Measurements from ENCODE around the gene USP34. TPM values are rescaled to one million over a fixed set of nuclear protein-coding genes. Genes with fewer than 3 reads are reported as not detected.

USP34 gene
- total RNA-seq (100 to 1,000 TPM; 109 to 186 (median 165) TPM), polyA plus RNA-seq (10 to 100 TPM; 15.3 to 20.4 TPM), total RNA-seq (307 reads per million, percentile 96 among the genes with 10 or more reads in this experiment)

GRCh38 chr2:61470965-61471904, at the start of gene USP34:
USP34 (minus strand) TSS chr2:61471087; CDS start chr2:61470692, 395 bp downstream.
- Mint-ChIP-seq H3K27ac (peak within 1 kb of the TSS; percentile 96 to 99 (median 97)), H3K36me3 (peaks cover 0 to 10% (median 3%) of the 10 kb centered on the region in 5 donors), H3K4me3 (peak within 1 kb of the TSS; percentile 85 to 99 (median 96)), H3K27me3 (no peaks in the 10 kb centered on the region), H3K9me3 (no peaks in the 10 kb centered on the region), H3K4me1 (peaks cover 11 to 45% (median 33%) of the 10 kb centered on the region in 7 donors)
- CTCF ChIA-PET, result no interaction called here
- POLR2A ChIA-PET, result interaction anchor here (1.0 to 2.4 kb wide), 7 partner anchors 22 to 293 kb away, joined by 3 to 13 read pairs (median 5); partner anchors contain the start of gene XPO1
- H3K4me1 ChIP-seq (ENCODE audit: control insufficient read depth in 2 of 2, insufficient read depth in 2 of 2, low read length in 2 of 2), result peaks cover 14 to 27% of the 10 kb centered on the region in 2 donors
- DNase-seq (peak; percentile 77 to 93 (median 88)), ATAC-seq (peak; percentile 91)
- peak within 1 kb of the TSS; percentile 98 for H3K27ac ChIP-seq (ENCODE audit: low read depth, low read length)
- intact Hi-C loops (cut with micrococcal nuclease), result loop anchor here (1.0 to 10.0 kb wide), 19 partner anchors 14 to 1236 kb away; partner anchors contain the start of genes CCT4 (in 2 of the 2), FAM161A (in 2 of the 2), PAPOLG (in 2 of the 2) and PEX13 (in 2 of the 2)
- peak within 1 kb of the TSS; percentile 97 for H3K4me3 ChIP-seq (ENCODE audit: low read length)
- H3K9me3 ChIP-seq (ENCODE audit: control insufficient read depth in 2 of 3, low read length in 3 of 3), result no peaks in the 10 kb centered on the region
- H3K27me3 ChIP-seq (ENCODE audit: control insufficient read depth in 2 of 2, insufficient read depth in 2 of 2, low read length in 2 of 2), result no peaks in the 10 kb centered on the region
- H3K36me3 ChIP-seq (ENCODE audit: control insufficient read depth in 2 of 3, insufficient read depth in 3 of 3, low read length in 3 of 3), result peaks cover 0 to 7% (median 0%) of the 10 kb centered on the region in 3 experiments

GRCh38 chr2:61520261-61520660, 49.4 kb upstream of the USP34 start:
- Mint-ChIP-seq H3K9me3 (no peaks in the 10 kb centered on the region), H3K36me3 (peaks cover 0 to 30% (median 11%) of the 10 kb centered on the region in 5 donors), H3K4me3 (no peak overlapping the region), H3K27me3 (no peaks in the 10 kb centered on the region), H3K4me1 (peaks cover 0 to 49% (median 37%) of the 10 kb centered on the region in 7 donors), H3K27ac (peak overlapping the region in 4 of 9 donors; percentile 24 to 62 (median 36))
- ChIA-PET CTCF (interaction anchor here (0.5 kb wide), 1 partner anchor 11 kb away, joined by 4 read pairs; no protein-coding TSS in a partner anchor), POLR2A (no interaction called here)
- H3K27me3 ChIP-seq (ENCODE audit: control insufficient read depth in 2 of 2, insufficient read depth in 2 of 2, low read length in 2 of 2), result no peaks in the 10 kb centered on the region
- intact Hi-C loops (cut with micrococcal nuclease), result no loop called here
- ATAC-seq (no peak), DNase-seq (no peak)
- H3K4me3 ChIP-seq (ENCODE audit: low read length), result no peak overlapping the region
- peaks cover 3 to 5% of the 10 kb centered on the region in 2 donors for H3K4me1 ChIP-seq (ENCODE audit: control insufficient read depth in 2 of 2, insufficient read depth in 2 of 2, low read length in 2 of 2)
- H3K9me3 ChIP-seq (ENCODE audit: control insufficient read depth in 2 of 3, low read length in 3 of 3), result no peaks in the 10 kb centered on the region
- H3K36me3 ChIP-seq (ENCODE audit: control insufficient read depth in 2 of 3, insufficient read depth in 3 of 3, low read length in 3 of 3), result peaks cover 0 to 52% (median 10%) of the 10 kb centered on the region in 3 experiments
- no peak overlapping the region for H3K27ac ChIP-seq (ENCODE audit: low read depth, low read length)

- no peaks in the 10 kb centered on the region for H3K9me3 ChIP-seq (ENCODE audit: control insufficient read depth in 2 of 3, low read length in 3 of 3)
- no peaks in the 10 kb centered on the region for H3K4me1 ChIP-seq (ENCODE audit: control insufficient read depth in 2 of 2, insufficient read depth in 2 of 2, low read length in 2 of 2)
- H3K27me3 Mint-ChIP-seq, result no peaks in the 10 kb centered on the region
- ChIA-PET CTCF (no interaction called here), POLR2A (no interaction called here)
- H3K4me3 ChIP-seq (ENCODE audit: low read length), result no peak overlapping the region
- no peaks in the 10 kb centered on the region for H3K27me3 ChIP-seq (ENCODE audit: control insufficient read depth in 2 of 2, insufficient read depth in 2 of 2, low read length in 2 of 2)
- intact Hi-C loops (cut with micrococcal nuclease), result no loop called here
- H3K36me3 ChIP-seq (ENCODE audit: control insufficient read depth in 2 of 3, insufficient read depth in 3 of 3, low read length in 3 of 3), result peaks cover 10 to 61% (median 18%) of the 10 kb centered on the region in 3 experiments
- H3K27ac Mint-ChIP-seq, result peak overlapping the region in 7 of 9 donors; percentile 55 to 74 (median 60)
- DNase-seq, result no peak
- no peak for ATAC-seq
- H3K9me3 Mint-ChIP-seq, result no peaks in the 10 kb centered on the region
- H3K36me3 Mint-ChIP-seq, result peaks cover 0 to 39% (median 15%) of the 10 kb centered on the region in 5 donors
- H3K4me1 Mint-ChIP-seq, result peaks cover 8 to 40% (median 29%) of the 10 kb centered on the region in 7 donors
- H3K27ac ChIP-seq (ENCODE audit: low read depth, low read length), result peak overlapping the region; percentile 14
- no peak overlapping the region for H3K4me3 Mint-ChIP-seq
Observed at GRCh38 chr2:61512768-61513398, 42.0 kb upstream of the USP34 start.

- Mint-ChIP-seq H3K27me3 (no peaks in the 10 kb centered on the region), H3K9me3 (no peaks in the 10 kb centered on the region), H3K27ac (peak overlapping the region in 4 of 9 donors; percentile 8 to 68 (median 54)), H3K36me3 (peaks cover 0 to 37% (median 16%) of the 10 kb centered on the region in 5 donors), H3K4me3 (no peak overlapping the region), H3K4me1 (peaks cover 8 to 44% (median 31%) of the 10 kb centered on the region in 7 donors)
- Histone ChIP-seq H3K4me3 (ENCODE audit: low read length) (no peak overlapping the region), H3K4me1 (ENCODE audit: control insufficient read depth in 2 of 2, insufficient read depth in 2 of 2, low read length in 2 of 2) (no peaks in the 10 kb centered on the region), H3K27me3 (ENCODE audit: control insufficient read depth in 2 of 2, insufficient read depth in 2 of 2, low read length in 2 of 2) (no peaks in the 10 kb centered on the region), H3K9me3 (ENCODE audit: control insufficient read depth in 2 of 3, low read length in 3 of 3) (no peaks in the 10 kb centered on the region), H3K36me3 (ENCODE audit: control insufficient read depth in 2 of 3, insufficient read depth in 3 of 3, low read length in 3 of 3) (peaks cover 10 to 53% (median 18%) of the 10 kb centered on the region in 3 experiments), H3K27ac (ENCODE audit: low read depth, low read length) (no peak overlapping the region)
- POLR2A ChIA-PET, result interaction anchor here (0.9 to 1.2 kb wide), 2 partner anchors 17 to 24 kb away, joined by 3 read pairs; no protein-coding TSS in a partner anchor
- CTCF ChIA-PET, result interaction anchor here (0.7 kb wide), 1 partner anchor 804 kb away, joined by 3 read pairs; no protein-coding TSS in a partner anchor
- DNase-seq (no peak), ATAC-seq (no peak)
- intact Hi-C loops (cut with micrococcal nuclease), result no loop called here
Observed at GRCh38 chr2:61510674-61511671, 40.1 kb upstream of the USP34 start.

- H3K27ac ChIP-seq (ENCODE audit: low read depth, low read length), result no peak overlapping the region
- H3K9me3 ChIP-seq (ENCODE audit: control insufficient read depth in 2 of 3, low read length in 3 of 3), result no peaks in the 10 kb centered on the region
- CTCF ChIA-PET, result no interaction called here
- peaks cover 4 to 22% (median 14%) of the 10 kb centered on the region in 7 donors for H3K4me1 Mint-ChIP-seq
- peaks cover 3 to 52% (median 4%) of the 10 kb centered on the region in 3 experiments for H3K36me3 ChIP-seq (ENCODE audit: control insufficient read depth in 2 of 3, insufficient read depth in 3 of 3, low read length in 3 of 3)
- H3K4me3 ChIP-seq (ENCODE audit: low read length), result no peak overlapping the region
- no peaks in the 10 kb centered on the region for H3K27me3 Mint-ChIP-seq
- no peaks in the 10 kb centered on the region for H3K27me3 ChIP-seq (ENCODE audit: control insufficient read depth in 2 of 2, insufficient read depth in 2 of 2, low read length in 2 of 2)
- H3K27ac Mint-ChIP-seq, result peak overlapping the region in 2 of 9 donors; percentile 16 to 33
- H3K4me1 ChIP-seq (ENCODE audit: control insufficient read depth in 2 of 2, insufficient read depth in 2 of 2, low read length in 2 of 2), result no peaks in the 10 kb centered on the region
- peaks cover 0 to 28% (median 9%) of the 10 kb centered on the region in 5 donors for H3K36me3 Mint-ChIP-seq
- ATAC-seq, result no peak
- no peak for DNase-seq
- POLR2A ChIA-PET, result no interaction called here
- no peaks in the 10 kb centered on the region for H3K9me3 Mint-ChIP-seq
- intact Hi-C loops (cut with micrococcal nuclease), result no loop called here
- no peak overlapping the region for H3K4me3 Mint-ChIP-seq
Observed at GRCh38 chr2:61504949-61505348, 34.1 kb upstream of the USP34 start.

Data from naive thymus-derived CD4-positive, alpha-beta T cell (primary cell).